ENCODE measurements around the gene TMEM259.

DNA sequence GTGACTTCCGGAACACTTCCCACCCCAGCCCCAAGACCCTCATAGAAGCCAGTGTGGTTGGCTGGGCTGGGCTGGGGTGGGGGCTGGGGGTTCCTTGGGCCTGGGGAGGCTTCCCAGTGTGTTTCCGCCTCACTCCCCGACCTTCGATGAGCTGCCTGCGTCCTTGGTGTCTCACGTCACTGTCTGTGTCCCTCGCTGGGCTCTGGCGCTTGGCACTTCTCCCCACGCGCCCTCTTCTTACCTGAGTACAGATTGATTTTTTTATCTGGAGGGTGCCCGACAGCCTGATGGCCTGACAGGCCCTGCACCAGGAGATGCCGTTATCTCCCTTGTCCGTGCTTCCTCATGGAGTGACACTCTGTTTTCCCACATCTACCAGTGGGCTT is 28.3 kb downstream of the TMEM259 start:
- TF ChIP-seq, protein P1, sequence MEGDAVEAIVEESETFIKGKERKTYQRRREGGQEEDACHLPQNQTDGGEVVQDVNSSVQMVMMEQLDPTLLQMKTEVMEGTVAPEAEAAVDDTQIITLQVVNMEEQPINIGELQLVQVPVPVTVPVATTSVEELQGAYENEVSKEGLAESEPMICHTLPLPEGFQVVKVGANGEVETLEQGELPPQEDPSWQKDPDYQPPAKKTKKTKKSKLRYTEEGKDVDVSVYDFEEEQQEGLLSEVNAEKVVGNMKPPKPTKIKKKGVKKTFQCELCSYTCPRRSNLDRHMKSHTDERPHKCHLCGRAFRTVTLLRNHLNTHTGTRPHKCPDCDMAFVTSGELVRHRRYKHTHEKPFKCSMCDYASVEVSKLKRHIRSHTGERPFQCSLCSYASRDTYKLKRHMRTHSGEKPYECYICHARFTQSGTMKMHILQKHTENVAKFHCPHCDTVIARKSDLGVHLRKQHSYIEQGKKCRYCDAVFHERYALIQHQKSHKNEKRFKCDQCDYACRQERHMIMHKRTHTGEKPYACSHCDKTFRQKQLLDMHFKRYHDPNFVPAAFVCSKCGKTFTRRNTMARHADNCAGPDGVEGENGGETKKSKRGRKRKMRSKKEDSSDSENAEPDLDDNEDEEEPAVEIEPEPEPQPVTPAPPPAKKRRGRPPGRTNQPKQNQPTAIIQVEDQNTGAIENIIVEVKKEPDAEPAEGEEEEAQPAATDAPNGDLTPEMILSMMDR (IDR thresholded peaks at IDR 0.05; ENCODE audit: insufficient read depth, low read length), result no peak
- no peak for TF ChIP-seq REST (IDR thresholded peaks at IDR 0.05; ENCODE audit: insufficient replicate concordance, low read depth)
- TF ChIP-seq POLR2AphosphoS5 (IDR thresholded peaks at IDR 0.05; ENCODE audit: low read depth), result no peak
- no peak for TF ChIP-seq SPI1 (IDR thresholded peaks at IDR 0.05; ENCODE audit: borderline replicate concordance, low read depth)
- no peak for TF ChIP-seq GABPA (IDR thresholded peaks at IDR 0.05; ENCODE audit: low read depth)
